ENCODE results near the gene ARHGAP25. TPM values are rescaled to one million over a fixed set of nuclear protein-coding genes. Genes with fewer than 3 reads are reported as not detected.

The ARHGAP25 gene
- total RNA-seq, 2 experiments from 2014 or later = 68.2 to 68.7 TPM

DNA sequence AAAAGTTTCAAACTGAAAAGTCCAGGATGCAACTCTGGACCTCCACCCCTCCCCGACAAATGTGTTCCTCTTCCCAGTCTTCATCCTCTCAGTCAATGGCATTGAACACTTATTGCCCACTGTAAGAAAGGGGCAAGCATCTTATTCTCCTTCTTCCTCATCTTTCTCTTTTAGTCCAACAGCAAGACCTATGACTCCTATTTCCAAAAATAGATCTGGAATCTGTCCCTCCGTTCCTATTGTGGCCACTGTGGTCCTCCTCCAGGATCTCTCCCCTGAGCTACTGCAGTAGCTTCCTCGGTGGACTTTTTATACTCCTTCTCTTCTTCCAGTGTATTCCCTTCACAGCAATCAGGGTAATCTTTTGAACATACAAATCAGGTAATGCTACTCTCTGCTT, 28.0 kb upstream of the ARHGAP25 start:
- H3K4me3 Mint-ChIP-seq = no peak overlapping the region
- ATAC-seq (no peak), DNase-seq (no peak)
- H3K36me3 Mint-ChIP-seq (ENCODE audit: low read depth) = no peaks in the 10 kb centered on the region
- POLR2A ChIA-PET = no interaction called here
- CTCF ChIA-PET = interaction anchor here (5.0 to 23.9 kb wide), 2 partner anchors 38 to 219 kb away, joined by 68 to 449 read pairs; no protein-coding TSS in a partner anchor
- H3K4me1 Mint-ChIP-seq (ENCODE audit: low read depth) = peaks cover 26% of the 10 kb centered on the region
- H3K27ac Mint-ChIP-seq = no peak overlapping the region
- H3K27me3 Mint-ChIP-seq (ENCODE audit: low read depth) = peaks cover 6% of the 10 kb centered on the region
- H3K9me3 Mint-ChIP-seq (ENCODE audit: insufficient read depth) = no peaks in the 10 kb centered on the region

DNA sequence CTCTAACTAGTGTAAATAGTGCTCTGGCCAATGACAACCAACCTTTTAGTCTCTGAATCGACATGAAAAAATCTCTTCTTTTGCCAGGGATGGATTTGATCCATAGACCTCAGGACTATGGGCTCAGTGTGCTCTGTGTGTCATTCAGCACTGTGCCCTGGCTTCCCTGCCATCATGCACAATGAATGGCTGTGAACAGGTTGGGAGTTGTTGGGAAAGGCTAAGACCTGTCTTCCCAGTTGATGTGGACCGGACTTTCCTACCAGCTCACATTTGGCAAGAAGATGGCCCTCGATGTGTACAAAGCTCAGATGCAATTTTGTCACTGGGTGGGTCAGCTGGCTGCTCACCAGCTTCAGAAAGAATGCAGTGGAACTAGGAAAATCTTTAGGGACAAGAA, 26.0 kb upstream of the ARHGAP25 start:
- H3K4me1 Mint-ChIP-seq (ENCODE audit: low read depth) = peaks cover 25% of the 10 kb centered on the region
- peaks cover 9% of the 10 kb centered on the region for H3K27me3 Mint-ChIP-seq (ENCODE audit: low read depth)
- H3K4me3 Mint-ChIP-seq = no peak overlapping the region
- H3K9me3 Mint-ChIP-seq (ENCODE audit: insufficient read depth) = no peaks in the 10 kb centered on the region
- H3K27ac Mint-ChIP-seq = no peak overlapping the region
- peaks cover 3% of the 10 kb centered on the region for H3K36me3 Mint-ChIP-seq (ENCODE audit: low read depth)
- CTCF ChIA-PET = interaction anchor here (0.7 to 23.9 kb wide), 54 partner anchors 9 to 287 kb away, joined by 3 to 449 read pairs (median 6); partner anchors contain the start of genes APLF, ARHGAP25 and FBXO48
- DNase-seq = no peak
- no peak for ATAC-seq
- POLR2A ChIA-PET = interaction anchor here (0.7 to 1.1 kb wide), 2 partner anchors 13 to 244 kb away, joined by 3 to 4 read pairs; no protein-coding TSS in a partner anchor

DNA sequence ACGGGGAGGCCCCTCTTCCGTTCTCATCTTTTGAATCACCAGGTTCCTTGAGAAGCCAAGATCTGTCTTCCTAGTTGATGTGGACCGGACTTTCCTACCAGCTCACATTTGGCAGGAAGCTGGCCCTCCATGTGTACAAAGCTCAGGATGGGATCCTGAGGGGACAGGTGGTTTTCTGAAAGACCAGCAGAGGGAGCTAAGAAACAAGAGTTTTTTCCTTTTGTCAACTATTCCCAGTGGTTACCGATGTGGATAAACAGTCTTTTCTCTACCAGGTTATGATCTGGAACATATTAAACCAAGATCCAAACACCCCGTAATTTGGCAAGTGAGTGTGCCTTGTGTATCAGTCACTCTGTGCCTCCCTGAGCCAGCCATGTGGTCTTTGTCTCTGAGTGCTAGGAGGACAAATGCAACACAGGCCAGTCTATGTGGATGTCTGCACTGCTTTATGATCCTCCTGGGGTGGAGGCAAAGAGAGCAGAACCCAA, 25.1 kb upstream of the ARHGAP25 start:
- no peaks in the 10 kb centered on the region for H3K9me3 Mint-ChIP-seq (ENCODE audit: insufficient read depth)
- peaks cover 9% of the 10 kb centered on the region for H3K27me3 Mint-ChIP-seq (ENCODE audit: low read depth)
- peak; percentile 84 for ATAC-seq
- peaks cover 4% of the 10 kb centered on the region for H3K36me3 Mint-ChIP-seq (ENCODE audit: low read depth)
- POLR2A ChIA-PET = interaction anchor here (0.7 to 1.1 kb wide), 3 partner anchors 12 to 245 kb away, joined by 3 to 5 read pairs (median 4); partner anchors contain the start of gene ARHGAP25
- CTCF ChIA-PET = interaction anchor here (0.7 to 23.9 kb wide), 61 partner anchors 8 to 288 kb away, joined by 3 to 449 read pairs (median 5); partner anchors contain the start of genes APLF, ARHGAP25 and FBXO48
- H3K27ac Mint-ChIP-seq = peak overlapping the region; percentile 74
- no peak overlapping the region for H3K4me3 Mint-ChIP-seq
- peak; percentile 39 for DNase-seq
- peaks cover 33% of the 10 kb centered on the region for H3K4me1 Mint-ChIP-seq (ENCODE audit: low read depth)

DNA sequence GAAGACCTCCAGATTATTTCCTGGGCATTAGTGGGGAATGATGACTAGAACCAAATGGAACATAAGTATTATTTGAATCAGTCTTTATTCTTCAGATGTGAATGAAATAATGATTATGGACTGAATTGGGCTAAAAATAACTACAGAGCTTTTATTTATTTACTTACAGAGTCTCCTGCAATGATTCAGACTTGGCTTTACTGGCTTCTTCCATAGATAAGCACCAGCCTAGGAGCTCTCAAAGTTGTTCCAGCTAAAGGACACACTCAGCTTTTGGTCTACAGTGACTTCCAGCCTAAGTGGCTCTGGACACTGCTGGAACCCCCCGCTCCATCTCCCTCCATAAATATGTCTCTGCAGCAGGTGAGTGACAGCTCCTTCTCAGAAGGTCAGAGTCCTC, 24.3 kb upstream of the ARHGAP25 start:
- POLR2A ChIA-PET = no interaction called here
- CTCF ChIA-PET = interaction anchor here (1.0 to 23.9 kb wide), 17 partner anchors 9 to 244 kb away, joined by 3 to 449 read pairs (median 9); partner anchors contain the start of genes APLF, ARHGAP25 and FBXO48
- Mint-ChIP-seq H3K4me3 (no peak overlapping the region), H3K36me3 (ENCODE audit: low read depth) (peaks cover 4% of the 10 kb centered on the region), H3K9me3 (ENCODE audit: insufficient read depth) (peaks cover 5% of the 10 kb centered on the region), H3K27me3 (ENCODE audit: low read depth) (peaks cover 9% of the 10 kb centered on the region), H3K4me1 (ENCODE audit: low read depth) (peaks cover 42% of the 10 kb centered on the region), H3K27ac (no peak overlapping the region)
- no peak for ATAC-seq
- no peak for DNase-seq

DNA sequence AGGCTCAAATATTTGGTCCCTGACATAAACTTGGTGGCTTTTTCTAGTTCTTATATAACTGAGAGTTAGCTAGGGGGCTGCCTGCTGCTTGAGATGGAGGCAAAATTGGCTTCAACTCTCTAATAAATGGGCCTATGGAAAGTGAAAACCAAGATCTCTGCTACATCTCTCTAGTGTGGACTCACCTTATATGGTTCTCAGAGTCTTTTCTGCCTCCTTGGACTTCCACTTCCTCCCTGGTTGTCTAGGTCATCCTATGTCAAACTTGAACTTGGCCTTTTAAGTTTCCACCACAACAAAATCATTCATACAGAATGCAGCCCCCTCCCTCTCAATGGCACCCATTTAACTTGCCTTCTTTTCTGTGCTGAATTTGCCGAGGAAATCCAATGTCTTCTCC, 23.9 kb upstream of the ARHGAP25 start:
- Mint-ChIP-seq H3K4me3 (no peak overlapping the region), H3K4me1 (ENCODE audit: low read depth) (peaks cover 46% of the 10 kb centered on the region), H3K27me3 (ENCODE audit: low read depth) (peaks cover 9% of the 10 kb centered on the region), H3K9me3 (ENCODE audit: insufficient read depth) (peaks cover 8% of the 10 kb centered on the region), H3K27ac (no peak overlapping the region), H3K36me3 (ENCODE audit: low read depth) (peaks cover 4% of the 10 kb centered on the region)
- ATAC-seq = no peak
- ChIA-PET CTCF (interaction anchor here (1.0 to 23.9 kb wide), 14 partner anchors 11 to 245 kb away, joined by 3 to 449 read pairs (median 12); partner anchors contain the start of genes APLF, ARHGAP25 and FBXO48), POLR2A (interaction anchor here (0.9 kb wide), 1 partner anchor 8 kb away, joined by 3 read pairs; no protein-coding TSS in a partner anchor)
- DNase-seq = no peak

DNA sequence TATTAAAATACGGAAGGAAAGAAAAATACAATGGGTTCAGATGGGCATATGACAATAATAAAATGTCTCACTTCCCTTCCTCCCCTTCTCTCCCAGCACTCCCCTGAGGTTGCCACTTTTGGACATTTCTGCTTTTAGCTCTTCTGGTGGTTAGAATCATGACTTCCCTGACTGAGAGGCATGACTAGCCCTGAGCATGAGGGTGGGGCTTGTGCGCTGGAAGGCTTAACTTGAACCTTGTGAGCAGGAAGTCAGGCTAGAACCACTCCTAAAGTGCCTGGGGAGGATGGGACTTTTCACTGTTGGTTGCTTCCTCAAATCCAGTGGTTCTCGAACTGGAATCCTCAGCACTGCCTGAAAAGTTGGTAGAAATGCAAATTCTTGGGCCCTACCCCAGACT, 19.7 kb upstream of the ARHGAP25 start:
- peak; percentile 68 for ATAC-seq
- H3K4me3 Mint-ChIP-seq = no peak overlapping the region

DNA sequence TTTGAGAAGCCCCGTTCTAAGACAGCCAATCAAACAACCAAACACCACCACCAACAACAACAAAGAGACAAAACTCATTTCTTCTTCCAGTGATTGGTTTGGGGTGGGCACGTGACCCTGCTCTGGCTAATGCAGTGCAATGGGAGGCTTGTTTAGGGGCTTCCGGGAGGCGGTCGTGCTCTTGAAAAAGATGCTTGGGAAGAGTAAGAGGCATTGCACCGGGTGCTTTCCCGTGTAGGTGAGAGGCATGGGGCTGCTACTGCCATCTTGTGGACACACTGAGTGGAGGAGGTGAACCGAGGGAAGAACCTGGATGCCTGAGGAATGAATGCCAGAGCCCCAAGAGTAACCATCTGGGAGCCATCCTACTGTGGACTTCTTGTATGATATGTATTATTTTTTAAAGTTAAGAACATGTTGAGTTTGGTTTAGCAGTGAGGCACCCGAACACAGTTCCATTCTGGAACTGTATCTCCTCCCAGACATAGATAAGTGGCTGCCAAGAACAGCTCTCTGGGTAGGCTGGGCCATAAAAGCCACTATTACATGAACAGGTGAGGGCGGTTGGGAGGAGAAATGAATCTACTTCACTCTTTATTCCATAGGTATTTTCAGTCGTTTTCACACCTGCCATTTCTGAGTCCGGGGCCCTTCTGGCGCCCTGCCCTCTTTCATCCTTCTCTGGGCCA, 19.1 kb upstream of the ARHGAP25 start:
- peaks cover 4% of the 10 kb centered on the region for H3K36me3 Mint-ChIP-seq (ENCODE audit: low read depth)
- H3K27ac Mint-ChIP-seq = peak overlapping the region; percentile 85
- peaks cover 3% of the 10 kb centered on the region for H3K27me3 Mint-ChIP-seq (ENCODE audit: low read depth)
- H3K4me3 Mint-ChIP-seq = no peak overlapping the region
- peaks cover 8% of the 10 kb centered on the region for H3K9me3 Mint-ChIP-seq (ENCODE audit: insufficient read depth)
- DNase-seq (peak; percentile 39), ATAC-seq (no peak)
- peaks cover 82% of the 10 kb centered on the region for H3K4me1 Mint-ChIP-seq (ENCODE audit: low read depth)
- CTCF ChIA-PET = interaction anchor here (0.9 to 23.9 kb wide), 14 partner anchors 8 to 250 kb away, joined by 3 to 449 read pairs (median 3); partner anchors contain the start of genes APLF, ARHGAP25 and FBXO48
- POLR2A ChIA-PET = interaction anchor here (3.9 kb wide), 1 partner anchor 19 kb away, joined by 21 read pairs; the partner anchor contains the start of gene ARHGAP25

More for the DNA sequence above, 19.7 kb upstream of the ARHGAP25 start:
- ChIA-PET POLR2A (interaction anchor here (0.6 to 1.1 kb wide), 3 partner anchors 19 to 25 kb away, joined by 3 read pairs; partner anchors contain the start of gene ARHGAP25), CTCF (interaction anchor here (0.6 to 23.9 kb wide), 11 partner anchors 18 to 250 kb away, joined by 3 to 449 read pairs (median 3); partner anchors contain the start of genes APLF and FBXO48)
- peaks cover 4% of the 10 kb centered on the region for H3K36me3 Mint-ChIP-seq (ENCODE audit: low read depth)
- peaks cover 78% of the 10 kb centered on the region for H3K4me1 Mint-ChIP-seq (ENCODE audit: low read depth)
- H3K9me3 Mint-ChIP-seq (ENCODE audit: insufficient read depth) = peaks cover 8% of the 10 kb centered on the region
- H3K27ac Mint-ChIP-seq = peak overlapping the region; percentile 53
- peak; percentile 73 for DNase-seq
- H3K27me3 Mint-ChIP-seq (ENCODE audit: low read depth) = peaks cover 3% of the 10 kb centered on the region

DNA sequence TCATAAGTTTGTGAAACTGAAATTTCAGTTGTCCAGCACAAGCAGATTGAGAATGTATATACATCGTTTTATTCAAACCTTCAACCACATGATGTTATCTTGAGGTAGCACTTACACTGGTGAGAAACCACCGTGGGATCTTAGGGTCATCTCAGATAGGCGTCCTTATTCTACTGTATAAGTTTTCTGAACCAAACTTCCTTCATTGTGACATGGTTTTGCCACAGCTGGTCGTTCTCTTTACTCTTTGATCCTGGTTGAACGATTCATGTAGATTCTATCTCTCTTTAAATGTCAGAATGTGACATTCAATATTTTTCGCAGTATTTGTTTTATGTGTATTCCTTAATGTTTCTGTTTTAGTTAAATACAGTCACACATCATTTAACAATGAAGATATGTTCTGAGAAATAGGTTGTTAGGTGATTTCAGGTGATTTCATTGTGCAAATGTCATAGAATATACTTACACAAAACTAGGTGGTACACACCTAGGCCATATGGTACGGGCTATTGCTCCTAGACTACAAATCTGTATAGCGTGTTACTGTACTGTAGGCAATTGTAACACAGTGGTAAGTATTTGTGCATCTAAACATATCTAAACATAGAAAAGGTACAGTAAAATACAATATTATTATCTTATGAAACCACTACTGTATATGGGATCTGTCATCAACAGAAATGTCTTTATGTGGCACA, 17.9 kb upstream of the ARHGAP25 start:
- DNase-seq (peak; percentile 26), ATAC-seq (peak; percentile 4)

DNA sequence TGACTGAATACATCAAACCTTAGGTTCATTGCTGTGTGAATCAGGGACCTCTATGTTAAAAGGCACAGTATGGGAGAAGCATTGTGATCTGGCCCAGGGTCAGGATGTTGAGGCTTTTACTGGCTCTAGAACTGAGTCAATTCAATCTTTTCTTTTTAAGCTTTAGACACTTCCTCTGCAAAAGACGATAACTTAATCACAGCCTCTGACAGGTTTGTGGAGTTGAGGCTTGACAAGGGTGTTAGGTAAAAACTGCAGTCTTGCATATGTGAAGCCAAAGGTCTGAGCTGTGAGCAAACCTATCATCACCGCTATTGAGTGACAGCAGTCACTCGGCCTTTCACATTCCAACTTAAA, 17.3 kb upstream of the ARHGAP25 start:
- peaks cover 4% of the 10 kb centered on the region for H3K36me3 Mint-ChIP-seq (ENCODE audit: low read depth)
- peaks cover 3% of the 10 kb centered on the region for H3K27me3 Mint-ChIP-seq (ENCODE audit: low read depth)
- ChIA-PET POLR2A (interaction anchor here (0.8 to 3.9 kb wide), 7 partner anchors 10 to 191 kb away, joined by 3 to 21 read pairs (median 5); partner anchors contain the start of gene ARHGAP25), CTCF (interaction anchor here (0.9 to 23.9 kb wide), 11 partner anchors 9 to 252 kb away, joined by 3 to 449 read pairs (median 10); partner anchors contain the start of genes APLF, ARHGAP25 and FBXO48)
- peaks cover 90% of the 10 kb centered on the region for H3K4me1 Mint-ChIP-seq (ENCODE audit: low read depth)
- no peak overlapping the region for H3K4me3 Mint-ChIP-seq
- H3K9me3 Mint-ChIP-seq (ENCODE audit: insufficient read depth) = peaks cover 8% of the 10 kb centered on the region
- H3K27ac Mint-ChIP-seq = peak overlapping the region; percentile 85
- peak; percentile 75 for DNase-seq
- peak; percentile 57 for ATAC-seq

More for the DNA sequence above, 17.9 kb upstream of the ARHGAP25 start:
- peaks cover 3% of the 10 kb centered on the region for H3K27me3 Mint-ChIP-seq (ENCODE audit: low read depth)
- ChIA-PET POLR2A (interaction anchor here (0.8 to 3.9 kb wide), 5 partner anchors 10 to 191 kb away, joined by 3 to 21 read pairs (median 5); partner anchors contain the start of gene ARHGAP25), CTCF (interaction anchor here (0.9 to 23.9 kb wide), 13 partner anchors 8 to 252 kb away, joined by 3 to 449 read pairs (median 3); partner anchors contain the start of genes APLF, ARHGAP25 and FBXO48)
- H3K9me3 Mint-ChIP-seq (ENCODE audit: insufficient read depth) = peaks cover 8% of the 10 kb centered on the region
- H3K4me3 Mint-ChIP-seq = no peak overlapping the region
- H3K27ac Mint-ChIP-seq = peak overlapping the region; percentile 85
- H3K36me3 Mint-ChIP-seq (ENCODE audit: low read depth) = peaks cover 4% of the 10 kb centered on the region
- peaks cover 85% of the 10 kb centered on the region for H3K4me1 Mint-ChIP-seq (ENCODE audit: low read depth)

DNA sequence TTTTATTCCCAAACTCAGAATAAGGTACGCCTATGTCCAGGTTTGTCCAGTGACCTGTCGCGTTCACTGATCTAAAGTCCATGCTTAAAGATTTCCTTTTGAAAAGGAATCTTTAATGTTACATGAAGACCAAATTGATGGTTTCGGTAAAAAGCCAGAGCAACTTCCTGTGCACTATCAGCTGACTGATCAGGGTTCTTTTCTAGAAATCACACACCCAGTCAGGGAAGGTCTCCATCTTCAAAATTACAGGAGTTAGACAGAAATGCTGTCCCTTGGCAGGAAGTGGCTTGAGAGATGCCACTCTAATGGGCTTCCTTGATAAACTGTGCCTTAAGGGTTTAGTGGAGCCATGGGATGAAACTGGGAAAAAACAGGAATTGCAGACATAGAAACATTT, 14.7 kb upstream of the ARHGAP25 start:
- POLR2A ChIA-PET = interaction anchor here (0.5 to 2.6 kb wide), 3 partner anchors 14 to 46 kb away, joined by 3 to 18 read pairs (median 3); partner anchors contain the start of gene ARHGAP25
- DNase-seq = peak; percentile 62
- peaks cover 8% of the 10 kb centered on the region for H3K9me3 Mint-ChIP-seq (ENCODE audit: insufficient read depth)
- H3K4me3 Mint-ChIP-seq = peak overlapping the region; percentile 23
- H3K27me3 Mint-ChIP-seq (ENCODE audit: low read depth) = no peaks in the 10 kb centered on the region
- CTCF ChIA-PET = interaction anchor here (3.4 to 23.9 kb wide), 4 partner anchors 11 to 255 kb away, joined by 29 to 449 read pairs (median 37); partner anchors contain the start of genes APLF, ARHGAP25 and FBXO48
- peak overlapping the region; percentile 91 for H3K27ac Mint-ChIP-seq
- ATAC-seq = peak; percentile 41
- peaks cover 4% of the 10 kb centered on the region for H3K36me3 Mint-ChIP-seq (ENCODE audit: low read depth)
- H3K4me1 Mint-ChIP-seq (ENCODE audit: low read depth) = peaks cover 100% of the 10 kb centered on the region

Measured in activated CD8-positive, alpha-beta T cell treated with anti-CD3 and anti-CD28 coated beads, Interleukin-2, amount 10 ng/mL, durations not matched to agents 7 days and 5 days (primary cell).